Small intestine (tissue), 7 donors: ENCODE measurements around the gene SPNS1. TPM values are rescaled to one million over a fixed set of nuclear protein-coding genes. Genes with fewer than 3 reads are reported as not detected.
A peak's percentile ranks its signal among the peaks of the same experiment; 100 is the strongest.

Experiments used
- DNase-seq, 2 donors: peaks; one replicate each; pipeline versions ENCODE4 v3.0.0 to v3.0.0-alpha.2; 2013
- FAIRE-seq: peaks from 2 replicates; lab custom pipeline; 2012; peaks lifted over from hg19 to GRCh38; lab: Jason Lieb, UNC
- H3K27ac ChIP-seq, 3 donors: one replicate each; pipeline ENCODE4 v1.5.1; 2013; ENCODE audit warnings: low read length in 2 of 3, mild to moderate bottlenecking in 2 of 3, control low read depth in 1 of 3, inconsistent platforms in 1 of 3, low read depth in 1 of 3, moderate library complexity in 1 of 3
- H3K27me3 ChIP-seq, 3 donors: one replicate each; pipeline ENCODE4 v1.6.1; 2013; ENCODE audit warnings: low read length in 3 of 3, inconsistent platforms in 1 of 3; ENCODE audit not compliant: control insufficient read depth in 3 of 3, insufficient read depth in 3 of 3
- H3K36me3 ChIP-seq, 3 donors: one replicate each; pipeline ENCODE4 v1.6.1; 2013; ENCODE audit warnings: low read length in 3 of 3, inconsistent platforms in 1 of 3, low read depth in 1 of 3, mild to moderate bottlenecking in 1 of 3, moderate library complexity in 1 of 3; ENCODE audit not compliant: control insufficient read depth in 3 of 3, insufficient read depth in 2 of 3
- H3K4me1 ChIP-seq, 3 donors: one replicate each; pipeline ENCODE4 v1.6.1; 2013; ENCODE audit warnings: low read length in 2 of 3, inconsistent platforms in 1 of 3, low read depth in 1 of 3, mild to moderate bottlenecking in 1 of 3, moderate library complexity in 1 of 3; ENCODE audit not compliant: control insufficient read depth in 3 of 3, insufficient read depth in 2 of 3
- H3K4me3 ChIP-seq, 3 donors: one replicate each; pipeline ENCODE4 v1.5.1; 2013; ENCODE audit warnings: low read length in 3 of 3, control low read depth in 1 of 3, inconsistent platforms in 1 of 3, low read depth in 1 of 3, mild to moderate bottlenecking in 1 of 3, moderate library complexity in 1 of 3
- H3K9me3 ChIP-seq, 2 donors: one replicate each; pipeline ENCODE4 v1.6.1; 2013; ENCODE audit warnings: low read depth in 1 of 2, low read length in 1 of 2; ENCODE audit not compliant: control insufficient read depth in 2 of 2, insufficient read depth in 1 of 2
- WGBS, 3 donors: extraction: QIAGEN DNeasy Blood & Tissue Kit; methylation state at CpG; one replicate each; pipeline ENCODE4 v1.1.7; 2013; 5-methylcytosine and 5-hydroxymethylcytosine counted together
- polyA plus RNA-seq, 4 donors: library from polyadenylated mRNA; stranded (reverse) in 3 of 4; unstranded in 1 of 4; fragments of 200-250 nt in 3 of 4; fragments of 120-200 nt in 1 of 4; gene quantifications; one replicate each; pipeline versions ENCODE4 v1.2.1 to v1.2.3, GENCODE V29; 2013
- donor health status: healthy with polysubstance abuse.
- donor health status: control.
- donor health status: control.
- donor health status: Bipolar disorder and iron deficiency.
- donor health status: healthy.

Gene SPNS1
- polyA plus RNA-seq, 4 donors = 41.7 to 68.8 (median 59.1) TPM

DNA sequence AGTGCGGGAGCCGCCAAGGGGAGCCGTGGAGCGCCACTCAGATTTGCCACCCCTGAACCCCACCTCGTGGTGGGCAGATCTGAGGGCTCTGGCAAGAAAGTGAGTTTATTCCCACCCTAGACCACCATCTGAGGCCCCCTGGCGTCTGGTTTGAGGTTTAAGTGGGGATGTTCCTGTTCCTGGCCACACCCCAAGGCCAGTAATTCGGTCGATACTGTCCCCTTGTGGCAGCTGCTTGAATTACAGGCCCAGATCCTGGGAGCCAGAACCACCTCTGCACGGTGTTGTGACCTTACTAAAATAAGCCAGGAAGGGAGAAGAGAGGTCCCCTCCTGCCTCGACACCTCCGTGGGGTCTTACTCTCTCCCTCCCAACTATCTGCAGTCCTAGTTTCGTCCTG is 6.9 kb downstream of the SPNS1 start:
- DNase-seq = peak in 1 of 2 donors; percentile 35
- H3K9me3 ChIP-seq = peaks cover 0 to 8% of the 10 kb centered on the region in 2 donors
- H3K27ac ChIP-seq = no peak overlapping the region
- 84 to 86% (median 84%) methylated on average over 12 of the region's 12 CpGs for WGBS, 3 donors
- FAIRE-seq = no peak
- H3K4me3 ChIP-seq = no peak overlapping the region
- peaks cover 2 to 82% (median 5%) of the 10 kb centered on the region in 3 donors for H3K36me3 ChIP-seq
- no peaks in the 10 kb centered on the region for H3K27me3 ChIP-seq
- no peaks in the 10 kb centered on the region for H3K4me1 ChIP-seq

DNA sequence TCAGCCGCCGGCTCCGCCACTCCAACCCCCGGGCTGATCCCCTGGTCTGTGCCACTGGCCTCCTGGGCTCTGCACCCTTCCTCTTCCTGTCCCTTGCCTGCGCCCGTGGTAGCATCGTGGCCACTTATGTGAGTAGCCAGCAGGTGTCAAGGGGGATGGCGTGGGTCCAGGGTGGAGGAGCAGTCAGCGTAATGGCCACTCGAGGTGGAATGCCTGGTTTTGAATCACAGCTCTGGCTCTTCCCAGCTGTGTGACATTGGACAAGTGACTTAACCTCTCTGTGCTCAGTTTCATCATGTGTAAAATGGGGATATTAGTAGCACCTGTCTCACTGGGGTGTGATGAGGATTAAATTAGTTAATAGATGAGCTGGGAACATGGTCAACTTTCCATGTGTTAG is 7.8 kb downstream of the SPNS1 start:
- Histone ChIP-seq H3K9me3 (peaks cover 0 to 17% of the 10 kb centered on the region in 2 donors), H3K27ac (no peak overlapping the region), H3K4me3 (no peak overlapping the region), H3K36me3 (peaks cover 2 to 87% (median 8%) of the 10 kb centered on the region in 3 donors), H3K27me3 (no peaks in the 10 kb centered on the region), H3K4me1 (no peaks in the 10 kb centered on the region)
- DNase-seq (no peak), FAIRE-seq (no peak)
- WGBS, 3 donors = 94% methylated on average over 10 of the region's 10 CpGs

DNA sequence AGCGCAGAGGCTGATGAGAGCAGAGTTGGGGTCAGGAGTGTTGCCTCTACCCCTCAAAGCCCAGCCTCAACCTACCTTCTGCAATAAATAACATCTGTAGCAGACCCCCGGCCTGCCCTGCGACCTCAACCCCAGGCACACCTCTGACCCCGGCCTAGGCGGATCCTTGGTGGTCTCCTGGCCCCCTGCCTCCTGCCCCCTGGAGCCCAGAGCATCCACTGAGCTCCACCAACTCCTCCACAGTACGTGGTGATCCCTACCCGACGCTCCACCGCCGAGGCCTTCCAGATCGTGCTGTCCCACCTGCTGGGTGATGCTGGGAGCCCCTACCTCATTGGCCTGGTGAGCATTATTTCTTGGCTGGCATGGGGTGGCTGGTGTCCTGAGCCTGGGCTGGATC is 8.4 kb downstream of the SPNS1 start:
- Histone ChIP-seq H3K4me3 (no peak overlapping the region), H3K4me1 (no peaks in the 10 kb centered on the region), H3K9me3 (peaks cover 0 to 18% of the 10 kb centered on the region in 2 donors), H3K27ac (no peak overlapping the region), H3K27me3 (no peaks in the 10 kb centered on the region), H3K36me3 (peaks cover 2 to 86% (median 8%) of the 10 kb centered on the region in 3 donors)
- no peak for FAIRE-seq
- 93 to 94% (median 93%) methylated on average over 11 of the region's 11 CpGs for WGBS, 3 donors
- DNase-seq = no peak

DNA sequence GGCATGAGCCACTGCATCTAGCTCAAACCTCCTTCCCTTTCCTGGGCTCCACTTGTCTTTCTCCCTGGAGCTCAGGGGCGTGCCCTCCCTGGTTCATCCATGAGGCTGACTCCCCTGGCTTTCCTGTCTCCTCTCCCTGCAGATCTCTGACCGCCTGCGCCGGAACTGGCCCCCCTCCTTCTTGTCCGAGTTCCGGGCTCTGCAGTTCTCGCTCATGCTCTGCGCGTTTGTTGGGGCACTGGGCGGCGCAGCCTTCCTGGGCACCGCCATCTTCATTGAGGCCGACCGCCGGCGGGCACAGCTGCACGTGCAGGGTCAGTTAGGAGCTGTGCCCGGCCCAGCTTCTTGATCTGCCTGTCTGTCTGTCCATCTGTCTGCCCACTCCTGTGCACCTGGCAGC is 9.1 kb downstream of the SPNS1 start:
- FAIRE-seq (no peak), DNase-seq (no peak)
- Histone ChIP-seq H3K27me3 (no peaks in the 10 kb centered on the region), H3K4me1 (no peaks in the 10 kb centered on the region), H3K4me3 (no peak overlapping the region), H3K27ac (no peak overlapping the region), H3K9me3 (peaks cover 0 to 18% of the 10 kb centered on the region in 2 donors), H3K36me3 (peaks cover 2 to 83% (median 8%) of the 10 kb centered on the region in 3 donors)
- 92 to 98% (median 97%) methylated on average over 18 of the region's 18 CpGs for WGBS, 3 donors

DNA sequence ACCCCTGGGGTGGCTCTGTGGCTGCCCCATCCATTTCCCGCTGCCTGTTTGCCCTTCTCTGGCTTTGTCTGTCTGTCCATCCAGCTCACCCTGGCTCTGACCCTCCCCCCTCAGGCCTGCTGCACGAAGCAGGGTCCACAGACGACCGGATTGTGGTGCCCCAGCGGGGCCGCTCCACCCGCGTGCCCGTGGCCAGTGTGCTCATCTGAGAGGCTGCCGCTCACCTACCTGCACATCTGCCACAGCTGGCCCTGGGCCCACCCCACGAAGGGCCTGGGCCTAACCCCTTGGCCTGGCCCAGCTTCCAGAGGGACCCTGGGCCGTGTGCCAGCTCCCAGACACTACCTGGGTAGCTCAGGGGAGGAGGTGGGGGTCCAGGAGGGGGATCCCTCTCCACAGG is 9.5 kb downstream of the SPNS1 start:
- Histone ChIP-seq H3K36me3 (peaks cover 2 to 81% (median 8%) of the 10 kb centered on the region in 3 donors), H3K4me3 (no peak overlapping the region), H3K4me1 (no peaks in the 10 kb centered on the region), H3K27ac (peak overlapping the region in 2 of 3 donors; percentile 63 to 84), H3K9me3 (peaks cover 0 to 18% of the 10 kb centered on the region in 2 donors), H3K27me3 (no peaks in the 10 kb centered on the region)
- no peak for FAIRE-seq
- 76 to 85% (median 76%) methylated on average over 12 of the region's 12 CpGs for WGBS, 3 donors
- no peak for DNase-seq

DNA sequence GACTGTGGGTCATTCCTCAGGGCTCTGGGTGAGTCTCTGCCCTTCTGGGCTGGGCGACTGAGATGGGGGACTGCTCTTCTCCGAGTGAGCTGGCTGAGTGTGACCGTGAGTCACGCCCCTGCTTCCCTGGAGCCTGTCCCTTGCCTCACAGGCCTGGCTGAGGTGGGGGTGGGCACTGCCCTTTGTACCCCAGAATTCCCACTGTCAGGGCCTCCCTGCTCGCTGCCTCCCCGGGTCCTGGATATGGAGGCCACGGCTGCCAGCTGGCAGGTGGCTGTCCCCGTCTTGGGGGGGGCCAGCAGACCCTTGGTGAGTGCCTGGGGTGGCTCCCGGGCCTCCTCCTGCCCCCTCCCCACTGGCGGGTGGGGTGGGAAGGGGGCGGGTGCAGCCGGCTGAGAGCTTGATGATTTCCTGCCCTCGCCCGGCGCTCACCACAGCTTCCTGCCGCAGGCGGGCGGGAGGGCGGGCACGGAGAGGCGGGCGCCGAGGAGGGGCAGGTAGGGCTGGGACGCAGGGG is 10.1 kb downstream of the SPNS1 start, which contains the start of gene LAT:
TSS of gene LAT (plus strand) at position 434 of the 517 bp plus-strand sequence. CDS start 366 bp downstream, outside the sequence.
- peaks cover 4 to 82% (median 10%) of the 10 kb centered on the region in 3 donors for H3K36me3 ChIP-seq
- H3K4me1 ChIP-seq = no peaks in the 10 kb centered on the region
- no peaks in the 10 kb centered on the region for H3K27me3 ChIP-seq
- peak within 1 kb of the TSS in 2 of 3 donors; percentile 3 to 48 for H3K4me3 ChIP-seq
- peaks cover 0 to 18% of the 10 kb centered on the region in 2 donors for H3K9me3 ChIP-seq
- WGBS, 3 donors = 55 to 71% (median 59%) methylated on average over 14 to 24 of the region's 24 CpGs
- H3K27ac ChIP-seq = peak within 1 kb of the TSS in 2 of 3 donors; percentile 63 to 84
- peak in 1 of 2 donors; percentile 27 for DNase-seq
- FAIRE-seq = no peak

DNA sequence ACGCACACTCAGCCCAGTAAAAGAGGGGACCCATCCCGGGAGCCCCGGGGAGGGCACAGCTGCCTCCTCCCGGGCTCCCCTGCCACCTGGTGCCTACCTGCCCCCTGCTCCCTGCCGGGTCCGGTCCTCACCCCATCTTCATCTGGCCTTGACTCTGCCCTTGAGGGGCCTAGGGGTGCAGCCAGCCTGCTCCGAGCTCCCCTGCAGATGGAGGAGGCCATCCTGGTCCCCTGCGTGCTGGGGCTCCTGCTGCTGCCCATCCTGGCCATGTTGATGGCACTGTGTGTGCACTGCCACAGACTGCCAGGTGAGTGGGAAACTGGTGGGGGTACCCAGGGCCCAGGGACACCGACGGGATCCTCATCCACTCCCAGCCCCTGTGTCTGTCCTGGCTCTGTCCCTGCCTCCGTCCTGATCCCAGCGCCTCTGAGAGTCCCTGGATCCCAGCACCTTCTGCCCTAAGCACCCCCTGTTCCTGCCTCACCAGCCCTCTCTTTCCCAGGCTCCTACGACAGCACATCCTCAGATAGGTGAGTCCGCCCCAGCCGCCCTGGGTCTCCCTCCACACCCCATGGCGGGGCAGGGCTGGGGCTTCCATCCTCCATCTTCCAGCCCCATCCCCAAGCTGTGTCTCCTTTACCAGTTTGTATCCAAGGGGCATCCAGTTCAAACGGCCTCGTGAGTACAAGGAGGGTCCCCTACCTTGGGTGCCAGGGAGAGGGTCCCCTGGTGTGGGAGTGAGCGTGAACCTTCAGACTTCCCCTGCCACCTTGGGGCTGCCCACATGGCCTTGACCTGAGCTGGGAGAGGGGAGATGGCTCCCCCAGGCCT is 10.8 kb downstream of the SPNS1 start:
- Histone ChIP-seq H3K36me3 (peaks cover 4 to 85% (median 8%) of the 10 kb centered on the region in 3 donors), H3K27ac (peak overlapping the region in 2 of 3 donors; percentile 45 to 61), H3K9me3 (peaks cover 0 to 18% of the 10 kb centered on the region in 2 donors), H3K4me3 (peak overlapping the region in 2 of 3 donors; percentile 3 to 48), H3K27me3 (no peaks in the 10 kb centered on the region), H3K4me1 (no peaks in the 10 kb centered on the region)
- WGBS, 3 donors = 74 to 82% (median 75%) methylated on average over 16 to 19 of the region's 19 CpGs
- DNase-seq (no peak), FAIRE-seq (no peak)

DNA sequence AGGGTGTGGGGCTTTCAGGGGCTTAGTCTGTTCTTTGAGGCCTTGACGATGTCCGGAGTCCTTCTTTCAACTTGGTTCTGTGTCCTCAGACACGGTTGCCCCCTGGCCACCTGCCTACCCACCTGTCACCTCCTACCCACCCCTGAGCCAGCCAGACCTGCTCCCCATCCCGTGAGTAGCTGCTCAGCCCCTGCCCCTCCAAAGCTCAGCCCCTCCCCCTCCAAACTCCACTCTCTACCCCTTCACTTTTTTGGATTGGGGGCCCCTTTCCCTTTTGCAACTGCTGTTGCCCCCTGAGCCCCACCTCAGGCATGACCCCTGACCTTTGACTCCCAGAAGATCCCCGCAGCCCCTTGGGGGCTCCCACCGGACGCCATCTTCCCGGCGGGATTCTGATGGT is 11.5 kb downstream of the SPNS1 start:
- no peak for DNase-seq
- peaks cover 0 to 18% of the 10 kb centered on the region in 2 donors for H3K9me3 ChIP-seq
- 84 to 93% (median 88%) methylated on average over 7 to 9 of the region's 9 CpGs for WGBS, 3 donors
- no peaks in the 10 kb centered on the region for H3K4me1 ChIP-seq
- H3K4me3 ChIP-seq = peak overlapping the region in 2 of 3 donors; percentile 3 to 48
- peaks cover 4 to 82% (median 8%) of the 10 kb centered on the region in 3 donors for H3K36me3 ChIP-seq
- peak overlapping the region in 2 of 3 donors; percentile 32 to 39 for H3K27ac ChIP-seq
- no peak for FAIRE-seq
- no peaks in the 10 kb centered on the region for H3K27me3 ChIP-seq
